ENCODE results near the gene PRKCE.

- no peak for TF ChIP-seq CTCF (conservative IDR thresholded peaks at IDR 0.05 in 1 of 2, IDR thresholded peaks at IDR 0.05 in 1 of 2; ENCODE audit: low read depth in 1 of 2, low read length in 2 of 2)
- TF ChIP-seq EZH2 (IDR thresholded peaks at IDR 0.05; ENCODE audit: low read length, missing control alignments) = no peak
These were observed 54.6 kb downstream of the PRKCE start for GRCh38 chr2:45706033-45706432.

All from fibroblast of lung (primary cell).